ENCODE data around the gene CDH4.

DNA sequence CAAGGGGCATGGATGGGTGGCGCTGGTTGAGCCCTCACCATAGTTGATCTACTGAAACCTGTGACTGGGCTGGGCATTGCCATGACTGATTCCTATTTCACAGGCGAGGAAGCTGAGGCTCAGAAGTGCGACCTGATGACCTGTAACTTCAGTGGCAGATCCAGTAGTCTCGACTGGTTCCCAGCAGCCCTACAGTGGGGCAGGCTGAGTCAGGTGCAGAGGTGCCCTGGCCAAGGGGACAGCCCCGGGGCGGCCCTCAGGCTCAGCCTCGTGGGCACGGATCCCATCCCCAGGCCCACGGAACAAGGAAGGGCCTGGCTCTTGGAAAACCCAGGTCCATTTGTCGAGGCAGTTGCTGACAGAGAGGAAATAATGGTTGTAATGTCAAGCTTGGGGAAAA is 283.0 kb downstream of the CDH4 start:
- TF ChIP-seq, protein P1, sequence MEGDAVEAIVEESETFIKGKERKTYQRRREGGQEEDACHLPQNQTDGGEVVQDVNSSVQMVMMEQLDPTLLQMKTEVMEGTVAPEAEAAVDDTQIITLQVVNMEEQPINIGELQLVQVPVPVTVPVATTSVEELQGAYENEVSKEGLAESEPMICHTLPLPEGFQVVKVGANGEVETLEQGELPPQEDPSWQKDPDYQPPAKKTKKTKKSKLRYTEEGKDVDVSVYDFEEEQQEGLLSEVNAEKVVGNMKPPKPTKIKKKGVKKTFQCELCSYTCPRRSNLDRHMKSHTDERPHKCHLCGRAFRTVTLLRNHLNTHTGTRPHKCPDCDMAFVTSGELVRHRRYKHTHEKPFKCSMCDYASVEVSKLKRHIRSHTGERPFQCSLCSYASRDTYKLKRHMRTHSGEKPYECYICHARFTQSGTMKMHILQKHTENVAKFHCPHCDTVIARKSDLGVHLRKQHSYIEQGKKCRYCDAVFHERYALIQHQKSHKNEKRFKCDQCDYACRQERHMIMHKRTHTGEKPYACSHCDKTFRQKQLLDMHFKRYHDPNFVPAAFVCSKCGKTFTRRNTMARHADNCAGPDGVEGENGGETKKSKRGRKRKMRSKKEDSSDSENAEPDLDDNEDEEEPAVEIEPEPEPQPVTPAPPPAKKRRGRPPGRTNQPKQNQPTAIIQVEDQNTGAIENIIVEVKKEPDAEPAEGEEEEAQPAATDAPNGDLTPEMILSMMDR (IDR thresholded peaks at IDR 0.05) = no peak
- TF ChIP-seq POLR2A (IDR thresholded peaks at IDR 0.05) (no peak), EP300 (IDR thresholded peaks at IDR 0.05) (no peak)

Data from ovary (tissue), 3 donors.